Activated CD4-positive, alpha-beta T cell treated with anti-CD3 and anti-CD28 coated beads, Interleukin-2, Interleukin-4, amounts not matched to agents 100 ng/mL and 50 ng/mL, durations not matched to agents 16 hours and 8 hours (primary cell): ENCODE results near the gene TTC39A.

ENCODE experiments used
- DNase-seq: peaks from one replicate; pipeline ENCODE4 v3.0.0-alpha.2; 2020; ENCODE audit warnings: low spot score

The TTC39A gene

GRCh38 chr1:51297401-51298321, 32.7 kb downstream of the TTC39A start:
- no peak for DNase-seq

- peak; percentile 84 for DNase-seq
These were observed 33.7 kb downstream of the TTC39A start for GRCh38 chr1:51296383-51297357.

GRCh38 chr1:51295926-51296325, 34.4 kb downstream of the TTC39A start:
- no peak for DNase-seq

- DNase-seq: no peak
These were observed 35.7 kb downstream of the TTC39A start for GRCh38 chr1:51294566-51295184.

GRCh38 chr1:51293898-51294515, 36.4 kb downstream of the TTC39A start:
- no peak for DNase-seq

- no peak for DNase-seq
These were observed 39.9 kb downstream of the TTC39A start for GRCh38 chr1:51290489-51290847.

GRCh38 chr1:51289676-51290488, 40.5 kb downstream of the TTC39A start:
- DNase-seq: no peak

- DNase-seq: no peak
These were observed 41.8 kb downstream of the TTC39A start for GRCh38 chr1:51288578-51288977.

- DNase-seq: no peak
These were observed 42.4 kb downstream of the TTC39A start for GRCh38 chr1:51287966-51288365.

GRCh38 chr1:51285055-51285454, 45.3 kb downstream of the TTC39A start:
- peak; percentile 72 for DNase-seq

- no peak for DNase-seq
These were observed 45.8 kb downstream of the TTC39A start for GRCh38 chr1:51284487-51284954.

- DNase-seq: peak; percentile 32
These were observed 46.4 kb downstream of the TTC39A start for GRCh38 chr1:51283979-51284378.

- DNase-seq: peak; percentile 65
These were observed 47.8 kb downstream of the TTC39A start for GRCh38 chr1:51282605-51283004.

- no peak for DNase-seq
These were observed 48.6 kb downstream of the TTC39A start for GRCh38 chr1:51281807-51282206.

GRCh38 chr1:51280321-51280978, 49.9 kb downstream of the TTC39A start:
- no peak for DNase-seq

GRCh38 chr1:51276286-51276685, 54.1 kb downstream of the TTC39A start:
- no peak for DNase-seq

GRCh38 chr1:51274676-51275075, 55.7 kb downstream of the TTC39A start:
- DNase-seq: no peak

GRCh38 chr1:51272916-51273315, 57.4 kb downstream of the TTC39A start:
- no peak for DNase-seq

GRCh38 chr1:51270751-51271150, 59.6 kb downstream of the TTC39A start:
- no peak for DNase-seq

GRCh38 chr1:51268634-51269033, 61.7 kb downstream of the TTC39A start:
- DNase-seq: no peak
